Heart left ventricle (tissue), 13 donors: ENCODE results near the gene TTC23L.

Experiments used
- POLR2A ChIP-seq, 2 donors: fragments of 450-650 bp; IDR thresholded peaks; one replicate each; pipeline ENCODE4 v1.6.1; 2017; ENCODE audit warnings: antibody characterized with exemption in 2 of 2, mild to moderate bottlenecking in 2 of 2, moderate library complexity in 2 of 2
- TF ChIP-seq, protein P1 (sequence below), 12 donors: fragments of 200-600 bp; sonication (generic) in 4 of 12; IDR thresholded peaks; one replicate each; pipeline versions ENCODE4 v1.5.0 to v1.8.0; 2018 to 2022; ENCODE audit warnings: antibody characterized with exemption in 12 of 12, mild to moderate bottlenecking in 5 of 12
- donor health status: ischemic (EF 13 %, LVEDD 7.1; RV severe dilation, severe dysfunction).
- donor health status: DM: no; HTN: yes; CAD: no.
- donor health status: DM: no; HTN: no; CAD: no.
- donor health status: ischemic (EF 25% LVEDD 6.9; RV normal size, moderate dysfunction).
- donor health status: ischemic (EF 25% LVEDD 5.7; RV mildly dilated, moderate dysfunction).
- donor health status: ischemic (EF 35%, LVEDD 5.7; RV mildly dilated, moderate dysfunction).
- donor health status: nonischemic (EF 11% LVEDD 7.7; RV severe dilation, severe dysfunction).
- donor health status: DM: yes; HTN: yes; CAD: no.
- donor health status: PGD.
- donor health status: ischemic (EF 29% LVEDD 5.4; RV normal size, mild dysfunction).
- donor health status: nonischemic (EF 23%, LVEDD 6.1; RV moderate dilation, normal function).

DNA sequence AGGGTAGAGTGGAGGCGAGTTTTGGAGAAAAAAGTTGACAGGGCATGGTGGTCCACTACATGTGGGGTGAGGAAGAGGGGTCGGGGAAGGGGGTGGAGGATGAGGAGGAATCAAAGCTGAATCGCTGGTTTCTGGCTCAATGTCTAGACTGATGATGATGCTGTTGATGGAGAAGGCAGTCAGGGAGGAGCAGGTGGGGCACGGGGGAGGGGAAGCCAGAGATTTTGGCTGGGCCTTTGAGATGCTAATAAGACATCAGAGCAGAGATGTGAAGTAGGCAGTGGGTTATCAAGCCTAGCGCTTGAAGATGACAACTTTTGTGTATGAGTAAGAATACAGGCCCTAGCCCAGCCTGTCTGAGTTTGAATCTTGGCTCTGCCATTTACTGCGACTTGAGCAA is 32.4 kb upstream of the TTC23L start:
- TF ChIP-seq, protein P1, sequence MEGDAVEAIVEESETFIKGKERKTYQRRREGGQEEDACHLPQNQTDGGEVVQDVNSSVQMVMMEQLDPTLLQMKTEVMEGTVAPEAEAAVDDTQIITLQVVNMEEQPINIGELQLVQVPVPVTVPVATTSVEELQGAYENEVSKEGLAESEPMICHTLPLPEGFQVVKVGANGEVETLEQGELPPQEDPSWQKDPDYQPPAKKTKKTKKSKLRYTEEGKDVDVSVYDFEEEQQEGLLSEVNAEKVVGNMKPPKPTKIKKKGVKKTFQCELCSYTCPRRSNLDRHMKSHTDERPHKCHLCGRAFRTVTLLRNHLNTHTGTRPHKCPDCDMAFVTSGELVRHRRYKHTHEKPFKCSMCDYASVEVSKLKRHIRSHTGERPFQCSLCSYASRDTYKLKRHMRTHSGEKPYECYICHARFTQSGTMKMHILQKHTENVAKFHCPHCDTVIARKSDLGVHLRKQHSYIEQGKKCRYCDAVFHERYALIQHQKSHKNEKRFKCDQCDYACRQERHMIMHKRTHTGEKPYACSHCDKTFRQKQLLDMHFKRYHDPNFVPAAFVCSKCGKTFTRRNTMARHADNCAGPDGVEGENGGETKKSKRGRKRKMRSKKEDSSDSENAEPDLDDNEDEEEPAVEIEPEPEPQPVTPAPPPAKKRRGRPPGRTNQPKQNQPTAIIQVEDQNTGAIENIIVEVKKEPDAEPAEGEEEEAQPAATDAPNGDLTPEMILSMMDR (IDR thresholded peaks at IDR 0.05), result no peak
- no peak for TF ChIP-seq POLR2A (IDR thresholded peaks at IDR 0.05)
